Testis (tissue), 2 donors: ENCODE data around the gene IFIT3.

Source experiments
- CTCF ChIP-seq, 3 experiments: fragments of 450-650 bp in 2 of 3; fragments of 200-600 bp in 1 of 3; sonication (generic) in 1 of 3; IDR thresholded peaks; one replicate each; pipeline ENCODE4 v1.5.1; 2016 to 2019; ENCODE audit warnings: antibody characterized with exemption in 3 of 3, mild to moderate bottlenecking in 2 of 3, moderate library complexity in 1 of 3
- POLR2A ChIP-seq: fragments of 450-650 bp; IDR thresholded peaks from one replicate; pipeline ENCODE4 v1.6.1; 2017; ENCODE audit warnings: antibody characterized with exemption, mild to moderate bottlenecking, moderate library complexity

DNA sequence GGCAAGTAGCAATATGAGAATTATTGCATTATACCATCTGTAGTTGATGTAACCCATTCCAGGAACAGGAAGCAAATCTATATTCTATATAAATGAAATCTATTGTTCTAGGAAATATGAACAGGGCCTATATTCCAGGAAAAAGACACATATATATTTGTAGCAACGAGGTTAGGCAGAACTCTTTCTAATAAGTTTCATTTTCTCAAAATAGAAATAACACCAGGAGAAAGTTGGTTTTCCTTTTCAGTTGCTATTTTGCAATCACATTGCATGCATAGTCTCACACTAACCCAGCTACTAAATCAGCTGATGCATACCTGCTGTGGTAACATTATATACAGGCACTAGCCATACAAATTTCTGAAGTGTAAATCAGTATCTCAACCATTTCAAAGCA lies 32.2 kb upstream of the IFIT3 start:
- TF ChIP-seq CTCF (IDR thresholded peaks at IDR 0.05) (no peak), POLR2A (no peak)
